ENCODE results near the gene GNAS-AS1. TPM values are rescaled to one million over a fixed set of nuclear protein-coding genes. Genes with fewer than 3 reads are reported as not detected.

Gene GNAS-AS1
- total RNA-seq, 3 donors from 2014 or later, result 0.38 to 0.96 (median 0.40) TPM

GRCh38 chr20:58890518-58891085, 39.9 kb upstream of the GNAS-AS1 start:
- ATAC-seq, result peak; percentile 18 to 20
- Mint-ChIP-seq H3K4me1 (ENCODE audit: low read depth) (peaks cover 43% of the 10 kb centered on the region), H3K36me3 (ENCODE audit: insufficient read depth) (no peaks in the 10 kb centered on the region), H3K4me3 (peak overlapping the region; percentile 89), H3K9me3 (no peaks in the 10 kb centered on the region), H3K27me3 (ENCODE audit: low read depth) (no peaks in the 10 kb centered on the region)
- DNase-seq, result peak; percentile 70

DNA sequence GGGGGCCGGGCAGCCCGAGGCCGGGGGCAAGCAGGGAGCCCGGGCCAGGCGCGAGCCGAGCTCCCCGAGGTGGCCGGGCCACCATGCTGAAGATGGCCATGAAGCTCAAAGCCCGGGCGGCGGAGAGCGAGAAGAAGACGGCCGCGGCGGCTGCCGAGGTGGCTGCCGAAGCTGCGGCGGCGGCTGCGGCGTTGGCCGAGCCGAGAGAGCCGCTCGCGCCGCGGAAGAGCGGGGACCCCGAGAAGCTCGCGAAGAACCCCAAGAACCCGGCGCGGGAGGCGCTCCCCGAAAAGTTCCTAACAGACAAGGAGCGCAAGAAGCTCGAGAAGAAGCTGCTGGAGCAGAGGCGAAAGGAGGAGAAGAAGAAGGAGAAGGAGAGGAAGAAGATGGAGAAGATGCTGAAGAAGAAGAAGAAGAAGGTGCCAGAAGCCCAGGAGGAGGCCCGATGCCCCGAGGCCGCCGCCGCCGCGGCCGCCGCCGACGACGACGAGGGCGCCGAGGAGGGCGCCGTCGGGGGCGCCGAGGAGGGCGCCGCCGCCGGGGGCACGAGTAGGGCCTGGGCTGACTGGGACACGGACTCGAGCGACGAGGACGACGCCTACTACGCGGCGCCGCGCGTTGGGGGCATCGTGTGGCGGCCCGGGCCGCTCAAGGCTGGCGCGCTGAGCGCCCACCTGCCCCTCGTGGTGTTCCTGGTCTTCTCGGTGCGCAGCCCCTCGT, 39.3 kb upstream of the GNAS-AS1 start:
- Mint-ChIP-seq H3K27me3 (ENCODE audit: low read depth) (no peaks in the 10 kb centered on the region), H3K9me3 (no peaks in the 10 kb centered on the region), H3K36me3 (ENCODE audit: insufficient read depth) (no peaks in the 10 kb centered on the region), H3K4me1 (ENCODE audit: low read depth) (peaks cover 37% of the 10 kb centered on the region), H3K4me3 (peak overlapping the region; percentile 89)
- DNase-seq, result peak; percentile 45
- ATAC-seq, result peak in 1 of 2 donors; percentile 1

DNA sequence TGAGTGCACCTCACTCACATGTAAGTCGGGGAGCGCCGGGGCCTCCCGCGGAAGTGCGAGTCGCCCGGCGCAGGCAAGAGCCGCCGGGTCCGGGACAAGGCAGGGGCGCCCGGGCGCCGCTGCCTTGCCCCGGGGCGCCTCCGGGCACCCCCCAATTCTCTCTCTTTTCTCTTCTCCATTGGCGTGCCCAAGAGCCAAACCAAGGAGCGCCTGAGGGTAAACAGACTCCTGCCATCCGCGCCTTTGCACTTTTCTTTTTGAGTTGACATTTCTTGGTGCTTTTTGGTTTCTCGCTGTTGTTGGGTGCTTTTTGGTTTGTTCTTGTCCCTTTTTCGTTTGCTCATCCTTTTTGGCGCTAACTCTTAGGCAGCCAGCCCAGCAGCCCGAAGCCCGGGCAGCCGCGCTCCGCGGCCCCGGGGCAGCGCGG, 38.6 kb upstream of the GNAS-AS1 start:
- ATAC-seq (no peak), DNase-seq (no peak)
- no peaks in the 10 kb centered on the region for H3K9me3 Mint-ChIP-seq
- H3K4me3 Mint-ChIP-seq, result peak overlapping the region; percentile 89
- peaks cover 31% of the 10 kb centered on the region for H3K4me1 Mint-ChIP-seq (ENCODE audit: low read depth)
- H3K36me3 Mint-ChIP-seq (ENCODE audit: insufficient read depth), result no peaks in the 10 kb centered on the region
- H3K27me3 Mint-ChIP-seq (ENCODE audit: low read depth), result no peaks in the 10 kb centered on the region

GRCh38 chr20:58888521-58889333, 38.0 kb upstream of the GNAS-AS1 start:
- ATAC-seq, result peak; percentile 61 to 66
- H3K9me3 Mint-ChIP-seq, result no peaks in the 10 kb centered on the region
- DNase-seq, result peak; percentile 79
- H3K4me3 Mint-ChIP-seq, result peak overlapping the region; percentile 82
- peaks cover 24% of the 10 kb centered on the region for H3K4me1 Mint-ChIP-seq (ENCODE audit: low read depth)
- no peaks in the 10 kb centered on the region for H3K36me3 Mint-ChIP-seq (ENCODE audit: insufficient read depth)
- H3K27me3 Mint-ChIP-seq (ENCODE audit: low read depth), result no peaks in the 10 kb centered on the region

DNA sequence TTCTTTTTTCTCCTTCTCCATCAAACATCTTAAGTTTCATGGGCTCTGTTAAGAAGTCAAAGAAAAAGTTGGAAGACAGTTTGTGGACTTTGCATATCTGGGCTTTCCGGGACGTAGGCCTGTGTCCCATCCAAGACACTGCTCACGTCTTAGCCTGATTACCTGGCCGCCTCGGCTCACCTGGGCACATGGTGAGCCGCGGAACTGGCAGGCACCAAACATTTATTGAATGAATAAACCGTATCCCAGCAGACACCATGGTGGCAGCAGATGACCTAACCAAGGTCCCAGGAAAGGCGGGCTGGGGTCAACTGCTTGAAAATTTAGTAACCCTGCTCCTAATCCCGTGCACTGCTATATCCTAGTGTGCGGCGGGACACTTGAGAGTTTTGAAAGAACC, 37.4 kb upstream of the GNAS-AS1 start:
- Mint-ChIP-seq H3K9me3 (no peaks in the 10 kb centered on the region), H3K4me3 (peak overlapping the region; percentile 82), H3K27me3 (ENCODE audit: low read depth) (no peaks in the 10 kb centered on the region), H3K36me3 (ENCODE audit: insufficient read depth) (no peaks in the 10 kb centered on the region), H3K4me1 (ENCODE audit: low read depth) (peaks cover 20% of the 10 kb centered on the region)
- ATAC-seq (no peak), DNase-seq (no peak)

DNA sequence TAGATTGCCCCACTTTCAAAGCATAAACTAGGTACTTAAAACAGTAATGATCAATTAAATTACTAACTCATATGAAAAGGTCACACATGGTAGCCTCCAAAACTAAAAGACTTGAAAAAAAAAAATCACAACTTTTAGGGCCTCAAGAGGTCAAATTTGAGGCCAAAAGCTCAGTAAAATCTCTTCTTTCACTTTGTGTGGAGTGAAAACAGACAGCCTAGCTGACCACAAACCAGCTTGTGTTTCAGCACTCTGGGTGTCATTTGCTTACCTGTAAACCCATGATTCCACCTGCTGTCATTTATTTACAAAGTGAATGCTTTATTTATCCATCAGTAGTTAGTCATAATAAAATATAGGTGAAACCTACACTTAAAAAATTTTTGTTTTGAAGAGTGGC, 35.8 kb upstream of the GNAS-AS1 start:
- no peak overlapping the region for H3K4me3 Mint-ChIP-seq
- H3K36me3 Mint-ChIP-seq (ENCODE audit: insufficient read depth), result no peaks in the 10 kb centered on the region
- H3K27me3 Mint-ChIP-seq (ENCODE audit: low read depth), result no peaks in the 10 kb centered on the region
- H3K4me1 Mint-ChIP-seq (ENCODE audit: low read depth), result peaks cover 15% of the 10 kb centered on the region
- no peaks in the 10 kb centered on the region for H3K9me3 Mint-ChIP-seq
- DNase-seq (no peak), ATAC-seq (no peak)

- peaks cover 15% of the 10 kb centered on the region for H3K4me1 Mint-ChIP-seq (ENCODE audit: low read depth)
- no peak for DNase-seq
- no peak overlapping the region for H3K4me3 Mint-ChIP-seq
- ATAC-seq, result no peak
- no peaks in the 10 kb centered on the region for H3K27me3 Mint-ChIP-seq (ENCODE audit: low read depth)
- no peaks in the 10 kb centered on the region for H3K36me3 Mint-ChIP-seq (ENCODE audit: insufficient read depth)
- no peaks in the 10 kb centered on the region for H3K9me3 Mint-ChIP-seq
Measured at GRCh38 chr20:58884966-58885365, 34.3 kb upstream of the GNAS-AS1 start.

GRCh38 chr20:58883241-58883691, 32.6 kb upstream of the GNAS-AS1 start:
- no peak overlapping the region for H3K4me3 Mint-ChIP-seq
- ATAC-seq, result no peak

DNA sequence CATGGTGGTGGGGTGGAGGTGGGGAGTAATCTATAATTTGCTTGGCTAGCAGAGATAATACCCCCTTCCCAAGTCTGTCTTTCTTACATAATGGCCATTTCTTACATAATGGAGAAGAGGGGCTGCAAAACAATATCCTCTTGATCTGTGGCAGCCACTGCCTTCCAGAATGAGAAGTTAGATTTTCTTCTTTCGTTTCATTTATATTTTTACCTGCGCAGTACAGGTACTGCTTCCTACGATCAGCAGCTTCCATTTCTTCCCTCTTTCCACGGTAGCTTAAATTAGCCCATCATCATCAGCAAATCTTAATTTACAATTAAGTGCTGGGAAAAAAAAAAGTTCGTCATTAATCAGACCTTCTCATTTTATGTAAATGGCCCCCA, 32.0 kb upstream of the GNAS-AS1 start:
- H3K36me3 Mint-ChIP-seq (ENCODE audit: insufficient read depth), result no peaks in the 10 kb centered on the region
- H3K27me3 Mint-ChIP-seq (ENCODE audit: low read depth), result no peaks in the 10 kb centered on the region
- H3K4me3 Mint-ChIP-seq, result no peak overlapping the region
- no peak for DNase-seq
- peaks cover 21% of the 10 kb centered on the region for H3K4me1 Mint-ChIP-seq (ENCODE audit: low read depth)
- ATAC-seq, result no peak
- no peaks in the 10 kb centered on the region for H3K9me3 Mint-ChIP-seq

More at GRCh38 chr20:58883241-58883691, 32.6 kb upstream of the GNAS-AS1 start:
- Mint-ChIP-seq H3K9me3 (no peaks in the 10 kb centered on the region), H3K36me3 (ENCODE audit: insufficient read depth) (no peaks in the 10 kb centered on the region), H3K4me1 (ENCODE audit: low read depth) (peaks cover 16% of the 10 kb centered on the region), H3K27me3 (ENCODE audit: low read depth) (no peaks in the 10 kb centered on the region)
- no peak for DNase-seq

- H3K36me3 Mint-ChIP-seq (ENCODE audit: insufficient read depth), result no peaks in the 10 kb centered on the region
- H3K27me3 Mint-ChIP-seq (ENCODE audit: low read depth), result no peaks in the 10 kb centered on the region
- DNase-seq, result no peak
- H3K9me3 Mint-ChIP-seq, result no peaks in the 10 kb centered on the region
- H3K4me3 Mint-ChIP-seq, result no peak overlapping the region
- H3K4me1 Mint-ChIP-seq (ENCODE audit: low read depth), result peaks cover 14% of the 10 kb centered on the region
- no peak for ATAC-seq
Measured at GRCh38 chr20:58880994-58881752, 30.5 kb upstream of the GNAS-AS1 start.

GRCh38 chr20:58880441-58880840, 29.7 kb upstream of the GNAS-AS1 start:
- Mint-ChIP-seq H3K36me3 (ENCODE audit: insufficient read depth) (no peaks in the 10 kb centered on the region), H3K9me3 (no peaks in the 10 kb centered on the region), H3K4me1 (ENCODE audit: low read depth) (peaks cover 11% of the 10 kb centered on the region), H3K27me3 (ENCODE audit: low read depth) (no peaks in the 10 kb centered on the region), H3K4me3 (no peak overlapping the region)
- ATAC-seq, result no peak
- DNase-seq, result no peak

GRCh38 chr20:58878399-58878798, 27.7 kb upstream of the GNAS-AS1 start:
- ATAC-seq (no peak), DNase-seq (no peak)
- peaks cover 11% of the 10 kb centered on the region for H3K4me1 Mint-ChIP-seq (ENCODE audit: low read depth)
- H3K9me3 Mint-ChIP-seq, result no peaks in the 10 kb centered on the region
- H3K36me3 Mint-ChIP-seq (ENCODE audit: insufficient read depth), result no peaks in the 10 kb centered on the region
- no peak overlapping the region for H3K4me3 Mint-ChIP-seq
- H3K27me3 Mint-ChIP-seq (ENCODE audit: low read depth), result no peaks in the 10 kb centered on the region

- Mint-ChIP-seq H3K4me3 (no peak overlapping the region), H3K9me3 (no peaks in the 10 kb centered on the region), H3K4me1 (ENCODE audit: low read depth) (peaks cover 11% of the 10 kb centered on the region), H3K27me3 (ENCODE audit: low read depth) (no peaks in the 10 kb centered on the region), H3K36me3 (ENCODE audit: insufficient read depth) (no peaks in the 10 kb centered on the region)
- ATAC-seq (peak; percentile 50 to 53), DNase-seq (no peak)
Measured at GRCh38 chr20:58877976-58878360, 27.3 kb upstream of the GNAS-AS1 start.
